ENCODE measurements around the gene OTUD1. TPM values are rescaled to one million over a fixed set of nuclear protein-coding genes. Genes with fewer than 3 reads are reported as not detected.

OTUD1 gene
- total and polyA plus RNA-seq, 12 donors: 4.8 to 31.1 (median 15.1) TPM

- DNase-seq: no peak
Measured at GRCh38 chr10:23408330-23408976, 30.4 kb upstream of the OTUD1 start.

DNA sequence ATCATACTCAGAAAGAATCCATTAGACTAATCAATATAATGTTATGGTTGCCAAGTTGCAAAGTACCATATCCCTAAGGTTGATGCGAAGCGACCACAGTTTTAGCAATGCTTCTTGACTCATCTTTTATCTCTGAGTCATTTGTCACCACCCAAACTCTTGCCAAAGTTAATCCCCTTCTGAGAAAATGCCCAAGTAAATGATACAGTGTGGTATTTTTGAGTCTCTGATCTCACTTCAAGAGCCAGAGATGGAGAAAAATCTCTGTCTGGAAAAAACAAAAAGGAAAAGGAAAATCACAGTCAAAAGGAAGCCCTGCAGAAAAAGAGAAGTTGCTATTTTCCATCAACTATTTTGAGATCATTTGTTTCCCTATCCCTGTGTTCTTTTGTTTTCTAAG, 26.7 kb upstream of the OTUD1 start:
- Histone ChIP-seq H3K4me3 (no peak overlapping the region), H3K9me3 (replicated peaks in 1 of 3) (no peaks in the 10 kb centered on the region), H3K27me3 (no peaks in the 10 kb centered on the region), H3K36me3 (replicated peaks in 1 of 2) (no peaks in the 10 kb centered on the region), H3K27ac (peak overlapping the region in 3 of 5 donors; percentile 53 to 64 (median 58)), H3K4me1 (replicated peaks in 1 of 2) (peaks cover 6 to 8% of the 10 kb centered on the region in 2 donors)
- intact Hi-C loops (cut with DNase I): no loop called here
- 31 to 46% (median 34%) methylated on average over 2 of the region's 2 CpGs for WGBS, 4 donors
- DNase-seq: peak in 3 of 7 donors; percentile 19 to 27 (median 25)
- TF ChIP-seq CTCF (IDR thresholded peaks at IDR 0.05) (no peak), POLR2A (IDR thresholded peaks at IDR 0.05) (no peak)

More at GRCh38 chr10:23408330-23408976, 30.4 kb upstream of the OTUD1 start:
- H3K9me3 ChIP-seq (replicated peaks in 1 of 3): no peaks in the 10 kb centered on the region
- no peaks in the 10 kb centered on the region for H3K36me3 ChIP-seq (replicated peaks in 1 of 2)
- H3K27ac ChIP-seq: no peak overlapping the region
- no peak for TF ChIP-seq POLR2A (IDR thresholded peaks at IDR 0.05)
- TF ChIP-seq CTCF (IDR thresholded peaks at IDR 0.05): no peak
- 81 to 87% (median 85%) methylated on average over 8 of the region's 8 CpGs for WGBS, 4 donors
- peaks cover 8 to 12% of the 10 kb centered on the region in 2 donors for H3K4me1 ChIP-seq (replicated peaks in 1 of 2)
- intact Hi-C loops (cut with DNase I): no loop called here
- H3K27me3 ChIP-seq: no peaks in the 10 kb centered on the region
- H3K4me3 ChIP-seq: no peak overlapping the region

DNA sequence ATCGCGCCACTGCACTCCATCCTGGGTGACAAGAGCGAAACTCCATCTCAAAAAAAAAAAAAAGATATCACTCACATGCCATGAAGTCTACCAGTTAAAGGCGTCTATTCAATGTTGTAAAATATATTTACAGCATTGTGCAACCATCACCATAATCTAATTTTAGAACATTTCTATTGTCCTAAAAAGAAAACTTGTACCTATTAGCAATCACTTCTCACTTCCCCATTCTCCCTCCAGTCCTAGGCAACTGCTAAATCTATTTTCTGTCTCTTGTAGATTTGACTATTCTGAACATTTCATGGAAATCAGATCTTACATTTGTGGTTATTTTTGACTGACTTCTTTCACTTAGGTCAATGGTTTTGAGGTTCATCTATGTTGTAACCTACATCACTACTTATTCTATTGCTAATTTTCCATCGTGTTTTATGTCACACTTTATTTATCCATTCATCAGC, 25.2 kb upstream of the OTUD1 start:
- no peaks in the 10 kb centered on the region for H3K36me3 ChIP-seq (replicated peaks in 1 of 2)
- WGBS, 4 donors: 59 to 86% (median 76%) methylated on average over 5 of the region's 5 CpGs
- DNase-seq: no peak
- TF ChIP-seq CTCF (IDR thresholded peaks at IDR 0.05) (no peak), POLR2A (IDR thresholded peaks at IDR 0.05) (no peak)
- peaks cover 6 to 8% of the 10 kb centered on the region in 2 donors for H3K4me1 ChIP-seq (replicated peaks in 1 of 2)
- H3K27me3 ChIP-seq: no peaks in the 10 kb centered on the region
- H3K27ac ChIP-seq: no peak overlapping the region
- H3K4me3 ChIP-seq: no peak overlapping the region
- no peaks in the 10 kb centered on the region for H3K9me3 ChIP-seq (replicated peaks in 1 of 3)
- intact Hi-C loops (cut with DNase I): no loop called here

GRCh38 chr10:23414658-23415057, 24.2 kb upstream of the OTUD1 start:
- no peaks in the 10 kb centered on the region for H3K9me3 ChIP-seq (replicated peaks in 1 of 3)
- TF ChIP-seq POLR2A (IDR thresholded peaks at IDR 0.05) (no peak), CTCF (IDR thresholded peaks at IDR 0.05) (no peak)
- H3K36me3 ChIP-seq (replicated peaks in 1 of 2): no peaks in the 10 kb centered on the region
- WGBS, 4 donors: 80 to 94% (median 91%) methylated on average over 2 of the region's 2 CpGs
- peaks cover 6 to 8% of the 10 kb centered on the region in 2 donors for H3K4me1 ChIP-seq (replicated peaks in 1 of 2)
- no peak overlapping the region for H3K4me3 ChIP-seq
- intact Hi-C loops (cut with DNase I): no loop called here
- no peak overlapping the region for H3K27ac ChIP-seq
- DNase-seq: no peak
- H3K27me3 ChIP-seq: no peaks in the 10 kb centered on the region
